Activated CD4-positive, alpha-beta T cell treated with anti-CD3 and anti-CD28 coated beads, Interleukin-2, amount 10 ng/mL, durations not matched to agents 24 days and 14 days (primary cell): Measurements from ENCODE around the gene DGKB. TPM values are rescaled to one million over a fixed set of nuclear protein-coding genes. Genes with fewer than 3 reads are reported as not detected.
"Not testable (repeated sequence)": the region's sequence is repeated elsewhere in the genome, so short reads cannot be mapped to it uniquely, and the experiment has no call there.

Experiments used
- DNase-seq: peaks from one replicate; pipeline ENCODE4 v3.0.0; 2022
- H3K27ac Mint-ChIP-seq: one replicate; pipeline ENCODE4 v1.8.0; 2022; ENCODE audit warnings: mild to moderate bottlenecking, mixed read lengths
- H3K27me3 Mint-ChIP-seq: one replicate; pipeline ENCODE4 v1.8.0; 2022; ENCODE audit warnings: mixed read lengths
- H3K36me3 Mint-ChIP-seq: one replicate; pipeline ENCODE4 v1.8.0; 2022; ENCODE audit warnings: low read depth, mild to moderate bottlenecking, mixed read lengths
- H3K4me1 Mint-ChIP-seq: one replicate; pipeline ENCODE4 v1.8.0; 2021; ENCODE audit warnings: mixed read lengths
- H3K4me3 Mint-ChIP-seq: one replicate; pipeline ENCODE4 v1.8.0; 2022; ENCODE audit warnings: mild to moderate bottlenecking, moderate library complexity, mixed read lengths
- H3K9me3 Mint-ChIP-seq: one replicate; pipeline ENCODE4 v1.8.0; 2021; ENCODE audit warnings: mixed read lengths
- intact Hi-C: fragments of 100-400 bp; cut with micrococcal nuclease; formaldehyde crosslinking; loops from one replicate; pipeline ENCODE4 v1.15.1; 2023
- total RNA-seq: library from RNA; stranded (reverse); gene quantifications from 2 replicates; pipeline ENCODE4 v1.2.3, GENCODE V29; 2022

The DGKB gene
- total RNA-seq, 1 donor from 2014 or later, result not detected

DNA sequence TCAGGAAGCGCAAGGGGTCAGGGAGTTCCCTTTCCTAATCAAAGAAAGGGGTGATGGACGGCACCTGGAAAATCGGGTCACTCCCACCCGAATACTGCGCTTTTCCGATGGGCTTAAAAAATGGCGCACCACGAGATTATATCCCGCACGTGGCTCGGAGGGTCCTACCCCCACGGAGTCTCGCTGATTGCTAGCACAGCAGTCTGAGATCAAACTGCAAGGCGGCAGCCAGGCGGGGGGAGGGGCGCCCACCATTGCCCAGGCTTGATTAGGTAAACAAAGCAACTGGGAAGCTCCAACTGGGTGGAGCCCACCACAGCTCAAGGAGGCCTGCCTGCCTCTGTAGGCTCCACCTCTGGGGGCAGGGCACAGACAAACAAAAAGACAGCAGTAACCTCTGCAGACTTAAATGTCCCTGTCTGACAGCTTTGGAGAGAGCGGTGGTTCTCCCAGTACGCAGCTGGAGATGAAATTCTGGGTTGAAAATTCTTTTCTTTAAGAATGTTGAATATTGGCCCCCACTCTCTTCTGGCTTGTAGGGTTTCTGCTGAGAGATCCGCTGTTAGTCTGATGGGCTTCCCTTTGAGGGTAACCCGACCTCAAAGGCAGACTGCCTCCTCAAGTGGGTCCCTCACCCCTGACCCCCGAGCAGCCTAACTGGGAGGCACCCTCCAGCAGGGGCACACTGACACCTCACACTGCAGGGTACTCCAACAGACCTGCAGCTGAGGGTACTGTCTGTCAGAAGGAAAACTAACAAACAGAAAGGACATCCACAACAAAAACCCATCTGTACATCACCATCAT, 623.3 kb downstream of the DGKB start:
- H3K36me3 Mint-ChIP-seq, H3K4me1 Mint-ChIP-seq, DNase-seq, H3K9me3 Mint-ChIP-seq, H3K4me3 Mint-ChIP-seq, H3K27me3 Mint-ChIP-seq, H3K27ac Mint-ChIP-seq, intact Hi-C loops: not testable (repeated sequence)

DNA sequence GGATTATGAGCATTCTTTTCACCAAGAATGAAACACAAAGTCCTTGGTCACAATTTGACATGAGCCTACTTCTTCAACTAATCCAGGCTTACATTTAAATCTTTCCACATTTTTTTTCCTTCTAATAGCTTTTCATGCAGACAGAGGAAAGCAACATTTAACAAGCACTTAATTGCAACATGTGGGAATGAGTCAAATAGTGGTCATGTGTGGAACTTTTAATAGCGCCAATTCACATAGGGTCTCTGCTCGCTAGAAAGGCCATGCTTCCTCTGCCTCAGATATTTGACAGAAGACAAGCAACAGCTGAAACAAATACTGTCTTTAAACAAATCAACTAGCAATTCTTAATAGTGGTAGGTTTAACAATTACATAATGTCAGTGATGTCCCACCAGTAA, 627.2 kb downstream of the DGKB start:
- Mint-ChIP-seq H3K27me3 (no peaks in the 10 kb centered on the region), H3K9me3 (peaks cover 3% of the 10 kb centered on the region), H3K4me1 (no peaks in the 10 kb centered on the region), H3K36me3 (no peaks in the 10 kb centered on the region), H3K27ac (no peak overlapping the region), H3K4me3 (no peak overlapping the region)
- no peak for DNase-seq
- intact Hi-C loops, result no loop called here

DNA sequence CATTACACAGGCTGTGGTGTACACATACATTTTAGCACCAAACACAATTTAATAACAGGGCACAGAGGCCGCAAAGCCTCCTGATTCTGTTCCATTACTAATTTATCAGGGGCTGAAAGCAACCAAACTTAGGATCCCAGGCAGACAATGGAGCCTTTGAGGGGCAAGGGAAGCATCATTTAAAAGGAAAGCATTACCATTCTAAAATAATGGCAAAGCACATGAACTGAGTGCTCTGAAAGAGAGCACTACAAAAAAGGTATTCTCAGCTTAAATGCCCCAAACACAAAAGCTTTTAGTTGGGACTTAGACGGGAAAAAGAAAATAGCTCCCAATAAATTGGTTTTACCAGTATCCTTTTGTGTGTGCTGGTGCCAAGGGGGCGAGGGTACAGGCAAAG, 631.1 kb downstream of the DGKB start:
- Mint-ChIP-seq H3K4me3 (no peak overlapping the region), H3K27me3 (no peaks in the 10 kb centered on the region), H3K4me1 (no peaks in the 10 kb centered on the region), H3K27ac (no peak overlapping the region), H3K9me3 (no peaks in the 10 kb centered on the region), H3K36me3 (no peaks in the 10 kb centered on the region)
- intact Hi-C loops, result no loop called here
- DNase-seq, result no peak

DNA sequence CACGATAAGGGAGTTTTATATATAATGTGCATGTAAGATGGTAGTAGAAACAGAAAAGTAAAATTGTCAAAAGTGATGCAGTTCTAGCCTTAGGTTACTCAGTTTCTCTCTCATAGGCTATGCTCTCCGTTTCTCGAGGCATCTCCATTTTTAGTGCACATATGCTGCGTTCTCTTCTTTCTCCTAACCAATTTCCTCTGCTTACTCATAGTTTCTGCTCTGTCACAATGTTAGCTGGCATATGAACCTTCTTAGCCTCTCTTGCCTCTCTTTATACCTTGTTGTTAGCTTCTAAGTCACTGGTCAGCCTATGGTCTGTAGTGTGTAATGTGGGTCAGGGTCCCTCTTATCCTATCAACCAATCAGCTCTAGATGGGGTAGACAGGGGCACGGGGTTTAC, 632.5 kb downstream of the DGKB start:
- H3K4me1 Mint-ChIP-seq, result no peaks in the 10 kb centered on the region
- H3K27ac Mint-ChIP-seq, result no peak overlapping the region
- no peak overlapping the region for H3K4me3 Mint-ChIP-seq
- no peak for DNase-seq
- no peaks in the 10 kb centered on the region for H3K27me3 Mint-ChIP-seq
- H3K36me3 Mint-ChIP-seq, result no peaks in the 10 kb centered on the region
- H3K9me3 Mint-ChIP-seq, result no peaks in the 10 kb centered on the region
- intact Hi-C loops, result no loop called here

DNA sequence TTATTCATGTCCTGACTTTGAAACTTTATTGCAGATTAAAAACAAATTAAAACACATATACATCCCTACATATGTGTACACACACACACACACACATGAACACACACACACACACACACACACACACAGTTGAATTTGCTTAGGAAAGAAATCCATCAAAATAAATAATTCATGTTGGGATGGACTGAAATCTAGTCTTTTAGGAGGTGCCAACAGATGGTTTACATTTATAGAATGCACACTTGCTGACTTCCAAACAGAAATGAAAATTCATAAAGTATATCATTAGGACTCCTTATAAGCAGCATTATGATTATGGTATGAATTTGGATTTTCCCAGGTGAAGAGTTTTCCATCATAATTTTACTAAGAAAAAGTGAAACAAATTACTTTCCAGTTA, 642.5 kb downstream of the DGKB start:
- Mint-ChIP-seq H3K9me3 (no peaks in the 10 kb centered on the region), H3K27ac (no peak overlapping the region), H3K27me3 (no peaks in the 10 kb centered on the region), H3K4me1 (no peaks in the 10 kb centered on the region), H3K36me3 (no peaks in the 10 kb centered on the region), H3K4me3 (no peak overlapping the region)
- DNase-seq, result no peak
- intact Hi-C loops, result no loop called here

DNA sequence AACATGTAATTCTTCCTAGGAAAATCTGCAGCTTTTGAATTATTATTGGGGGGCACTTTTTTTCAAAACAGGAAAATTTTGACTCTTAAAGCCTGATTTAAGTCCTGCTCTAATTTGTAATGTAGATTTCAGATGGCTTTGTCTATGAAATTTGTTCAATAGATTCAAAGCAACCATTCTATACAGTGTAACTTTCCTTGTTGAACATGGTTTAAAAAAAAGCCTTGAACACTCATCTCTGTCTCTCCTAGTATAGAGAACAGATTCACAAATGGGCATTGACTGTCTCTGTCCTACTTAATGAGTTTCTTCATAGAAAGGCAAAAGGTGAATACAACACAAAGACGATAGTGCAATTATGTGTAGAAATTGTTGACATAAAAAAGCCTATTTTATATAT, 643.7 kb downstream of the DGKB start:
- intact Hi-C loops, result no loop called here
- Mint-ChIP-seq H3K36me3 (no peaks in the 10 kb centered on the region), H3K4me3 (no peak overlapping the region), H3K4me1 (no peaks in the 10 kb centered on the region), H3K27ac (no peak overlapping the region), H3K9me3 (no peaks in the 10 kb centered on the region), H3K27me3 (no peaks in the 10 kb centered on the region)
- no peak for DNase-seq

DNA sequence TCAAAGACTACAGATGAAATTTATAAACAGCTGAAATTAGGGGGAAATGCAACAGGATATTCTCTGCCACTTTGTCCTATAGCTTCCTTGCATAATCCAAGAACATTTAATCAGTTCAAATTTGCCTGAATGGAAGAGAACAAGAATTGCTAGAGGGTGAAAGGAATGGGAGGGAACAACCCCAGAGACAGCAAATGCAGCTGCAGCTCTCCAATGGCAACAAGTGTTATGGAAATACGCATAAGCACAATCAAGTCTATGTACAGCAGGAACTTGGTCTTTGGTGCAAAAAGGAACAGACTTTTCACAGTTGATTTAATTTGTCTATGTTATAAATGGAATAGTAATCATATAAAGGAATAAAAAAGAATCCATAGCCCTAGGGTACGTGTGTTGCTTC, 644.1 kb downstream of the DGKB start:
- DNase-seq, result no peak
- Mint-ChIP-seq H3K27ac (no peak overlapping the region), H3K27me3 (no peaks in the 10 kb centered on the region), H3K4me1 (no peaks in the 10 kb centered on the region), H3K36me3 (no peaks in the 10 kb centered on the region), H3K9me3 (no peaks in the 10 kb centered on the region), H3K4me3 (no peak overlapping the region)
- intact Hi-C loops, result no loop called here

DNA sequence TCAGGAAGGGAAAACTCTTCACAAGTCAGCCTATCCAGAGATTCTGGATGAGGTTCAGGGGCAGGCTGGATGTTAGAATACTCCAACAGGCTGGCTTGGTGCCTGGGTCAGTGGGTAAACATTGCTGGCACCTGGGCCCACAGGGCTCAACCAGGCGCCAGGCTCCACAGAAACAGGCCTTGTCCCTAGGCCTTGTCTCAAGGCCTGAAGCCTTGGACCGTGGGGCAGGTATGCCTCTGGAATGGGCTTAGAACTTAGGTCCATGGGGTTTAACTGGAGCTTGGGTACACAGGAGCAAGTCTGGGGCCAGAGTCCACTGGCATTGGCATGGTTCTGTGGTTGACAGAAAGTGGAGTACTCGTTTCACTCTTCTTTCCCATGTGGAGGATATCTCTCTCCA, 650.1 kb downstream of the DGKB start:
- Mint-ChIP-seq H3K27ac (no peak overlapping the region), H3K4me1 (no peaks in the 10 kb centered on the region), H3K4me3 (no peak overlapping the region), H3K9me3 (no peaks in the 10 kb centered on the region), H3K27me3 (no peaks in the 10 kb centered on the region), H3K36me3 (no peaks in the 10 kb centered on the region)
- intact Hi-C loops, result no loop called here
- no peak for DNase-seq

DNA sequence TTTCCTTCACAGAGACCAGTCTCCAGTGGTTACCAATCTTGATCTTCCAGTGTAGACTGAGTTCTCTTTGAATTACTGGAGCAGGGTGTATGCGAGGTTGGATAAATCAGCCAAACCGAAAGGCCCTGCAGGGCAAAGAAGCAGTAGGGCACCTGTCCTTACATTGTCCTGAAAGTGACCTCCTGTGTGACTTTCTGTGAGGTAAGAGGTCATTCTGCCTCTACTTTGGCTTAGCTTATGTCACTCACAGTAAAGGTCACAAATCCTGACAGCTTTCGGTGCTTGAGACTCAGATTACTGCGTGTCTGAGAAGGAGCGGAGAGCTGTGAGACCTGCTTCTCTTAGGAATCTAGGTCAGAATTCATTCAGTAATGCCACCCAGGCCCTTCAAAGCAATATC, 660.4 kb downstream of the DGKB start:
- peaks cover 3% of the 10 kb centered on the region for H3K9me3 Mint-ChIP-seq
- DNase-seq, result no peak
- intact Hi-C loops, result no loop called here

DNA sequence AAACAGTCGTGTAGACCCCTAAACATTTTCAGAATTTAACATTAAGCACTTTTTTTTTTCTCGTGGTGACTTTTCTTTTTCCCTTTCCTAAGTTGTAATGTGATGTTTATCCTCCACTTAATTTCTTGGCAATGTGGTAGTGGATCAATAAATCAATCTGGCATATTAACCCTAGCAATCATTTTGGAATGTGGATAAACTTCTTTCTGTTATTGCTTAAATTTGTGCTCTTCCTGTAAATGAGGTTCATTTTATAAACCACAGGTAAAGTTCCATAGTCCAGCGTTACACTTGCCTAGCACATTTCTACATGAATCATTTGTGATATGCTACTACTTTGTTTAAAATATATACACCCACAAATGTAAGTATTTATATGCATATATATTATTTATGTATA, 665.7 kb downstream of the DGKB start:
- no peak for DNase-seq
- H3K9me3 Mint-ChIP-seq, result no peaks in the 10 kb centered on the region
- H3K36me3 Mint-ChIP-seq, result no peaks in the 10 kb centered on the region
- H3K4me3 Mint-ChIP-seq, result no peak overlapping the region
- H3K27me3 Mint-ChIP-seq, result no peaks in the 10 kb centered on the region
- no peak overlapping the region for H3K27ac Mint-ChIP-seq
- H3K4me1 Mint-ChIP-seq, result no peaks in the 10 kb centered on the region
- intact Hi-C loops, result no loop called here

More for the DNA sequence above, 660.4 kb downstream of the DGKB start:
- H3K4me1 Mint-ChIP-seq, result no peaks in the 10 kb centered on the region
- H3K27ac Mint-ChIP-seq, result no peak overlapping the region
- H3K4me3 Mint-ChIP-seq, result no peak overlapping the region
- no peaks in the 10 kb centered on the region for H3K27me3 Mint-ChIP-seq
- no peaks in the 10 kb centered on the region for H3K36me3 Mint-ChIP-seq

DNA sequence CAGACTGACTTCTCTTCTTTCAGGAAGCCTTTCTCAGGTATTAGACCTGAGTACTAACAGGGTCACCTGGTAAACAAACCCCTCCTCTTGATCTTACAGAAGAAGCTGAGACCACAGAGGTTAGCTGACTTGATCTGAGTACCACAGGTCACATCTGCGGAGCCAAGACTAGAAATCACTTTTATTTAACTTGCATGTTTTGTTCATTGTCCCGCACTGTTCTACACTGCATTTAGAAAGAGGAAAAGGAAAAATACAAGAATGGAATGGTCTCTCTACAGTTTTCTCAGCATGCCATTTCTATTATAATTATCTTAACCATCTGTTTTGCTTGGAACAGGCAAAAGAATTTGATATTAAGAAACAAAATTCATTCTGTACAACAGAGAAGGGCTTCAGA, 667.5 kb downstream of the DGKB start:
- Mint-ChIP-seq H3K4me1 (no peaks in the 10 kb centered on the region), H3K9me3 (no peaks in the 10 kb centered on the region), H3K27ac (no peak overlapping the region), H3K27me3 (no peaks in the 10 kb centered on the region), H3K4me3 (no peak overlapping the region), H3K36me3 (no peaks in the 10 kb centered on the region)
- intact Hi-C loops, result no loop called here
- no peak for DNase-seq

DNA sequence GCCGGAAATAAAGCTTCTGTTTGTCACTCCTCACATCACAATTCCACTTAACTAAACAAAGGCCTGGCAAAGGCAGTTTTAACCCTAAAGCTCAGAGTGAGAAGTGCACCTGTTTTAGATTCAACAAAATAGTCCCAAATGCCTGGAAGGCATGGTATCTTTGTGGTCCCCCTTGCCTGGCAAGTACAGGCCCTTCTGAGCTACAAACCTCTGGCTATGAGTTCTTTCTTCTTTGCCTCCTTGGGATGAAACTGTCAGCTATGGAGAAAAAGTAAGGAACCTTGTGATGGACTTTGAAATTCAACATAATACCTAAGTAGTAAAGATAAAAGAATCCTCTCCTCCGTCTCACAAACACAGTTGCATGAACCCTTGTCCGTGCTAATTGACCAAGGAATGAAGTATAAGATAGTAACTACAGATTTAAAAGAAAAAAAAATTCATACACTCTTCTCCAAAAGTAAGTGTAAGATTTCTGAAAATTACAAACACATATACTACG, 668.6 kb downstream of the DGKB start:
- no peak for DNase-seq
- Mint-ChIP-seq H3K27ac (no peak overlapping the region), H3K27me3 (no peaks in the 10 kb centered on the region), H3K4me3 (no peak overlapping the region), H3K36me3 (no peaks in the 10 kb centered on the region), H3K4me1 (no peaks in the 10 kb centered on the region), H3K9me3 (no peaks in the 10 kb centered on the region)
- intact Hi-C loops, result no loop called here

DNA sequence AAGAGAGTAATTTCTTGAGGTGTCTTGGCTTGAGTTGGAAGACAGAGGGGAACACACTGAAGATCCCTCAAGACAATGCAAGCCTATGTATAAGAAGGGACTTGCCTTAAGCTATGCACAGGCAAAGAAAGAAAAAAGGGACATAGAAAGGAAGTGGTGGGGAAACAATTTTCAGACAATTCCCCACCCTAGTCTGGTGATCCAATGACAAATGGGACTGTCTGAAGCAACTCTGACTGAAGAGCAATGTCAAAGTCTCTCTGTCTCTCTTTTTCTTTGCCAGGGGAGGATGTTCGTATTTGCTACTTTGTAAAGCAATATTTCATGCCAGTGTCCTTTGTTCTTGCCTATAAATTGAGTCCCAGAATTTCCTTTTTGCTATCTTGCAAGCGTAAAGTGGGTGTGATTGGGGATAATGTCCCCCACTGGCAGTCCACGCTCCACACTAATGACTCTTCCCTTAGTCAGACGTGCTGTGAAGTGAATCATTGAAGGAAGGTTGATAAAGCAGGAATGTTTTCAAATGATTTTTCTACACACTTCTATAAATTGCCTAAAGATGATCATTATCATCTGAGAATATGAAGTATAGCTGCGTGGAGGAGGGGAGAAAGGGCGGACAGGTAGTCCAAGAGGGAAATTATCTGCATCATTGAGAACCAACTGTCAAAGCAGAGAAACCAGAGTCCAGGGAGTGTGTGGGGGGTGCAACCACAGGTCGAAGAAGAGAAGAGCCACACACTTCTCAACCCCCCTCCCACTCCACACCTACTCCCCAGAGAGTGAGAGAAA, 669.3 kb downstream of the DGKB start:
- intact Hi-C loops, result no loop called here
- Mint-ChIP-seq H3K27me3 (no peaks in the 10 kb centered on the region), H3K9me3 (no peaks in the 10 kb centered on the region), H3K4me3 (no peak overlapping the region), H3K4me1 (no peaks in the 10 kb centered on the region), H3K36me3 (no peaks in the 10 kb centered on the region), H3K27ac (no peak overlapping the region)
- no peak for DNase-seq

DNA sequence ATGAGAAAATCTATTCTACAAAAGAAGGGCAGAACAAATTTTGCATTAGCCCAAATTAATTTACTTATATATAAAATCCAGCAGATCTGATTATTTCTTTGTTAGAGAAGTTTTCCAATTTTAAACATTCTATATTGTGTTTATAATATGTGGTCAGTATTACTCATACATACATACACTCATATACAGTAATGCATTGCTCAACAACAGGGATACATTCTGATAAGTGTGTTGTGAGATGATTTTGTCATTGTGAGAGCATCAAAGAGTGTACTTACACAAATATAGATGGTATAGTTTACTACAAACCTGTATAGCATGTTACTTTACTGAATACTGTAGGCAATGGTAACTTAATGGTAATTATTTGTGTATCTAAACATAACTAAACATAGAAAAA, 673.5 kb downstream of the DGKB start:
- Mint-ChIP-seq H3K36me3 (no peaks in the 10 kb centered on the region), H3K9me3 (no peaks in the 10 kb centered on the region), H3K4me3 (no peak overlapping the region), H3K27ac (no peak overlapping the region), H3K4me1 (no peaks in the 10 kb centered on the region), H3K27me3 (no peaks in the 10 kb centered on the region)
- intact Hi-C loops, result no loop called here
- DNase-seq, result no peak
